Sigmoid colon (tissue), 7 donors: ENCODE data around the gene NOS1. TPM values are rescaled to one million over a fixed set of nuclear protein-coding genes. Genes with fewer than 3 reads are reported as not detected.

Experiments used
- DNase-seq: peaks from one replicate; pipeline ENCODE4 v3.0.0-alpha.2; 2019
- H3K27ac ChIP-seq, 4 donors: fragments of 200-600 bp; sonication (generic); one replicate each; pipeline ENCODE4 v1.5.1; 2016 to 2019; ENCODE audit warnings: mild to moderate bottlenecking in 1 of 4
- H3K27me3 ChIP-seq, 3 donors: fragments of 200-600 bp; sonication (generic); one replicate each; pipeline ENCODE4 v1.5.1; 2019; ENCODE audit warnings: mild to moderate bottlenecking in 1 of 3
- H3K36me3 ChIP-seq, 4 donors: fragments of 200-600 bp; sonication (generic); one replicate each; pipeline ENCODE4 v1.5.1; 2016 to 2019
- H3K4me1 ChIP-seq, 4 donors: fragments of 200-600 bp; sonication (generic); one replicate each; pipeline ENCODE4 v1.5.1; 2017 to 2019
- H3K4me3 ChIP-seq, 4 donors: fragments of 200-600 bp; sonication (generic); one replicate each; pipeline ENCODE4 v1.5.1; 2017 to 2019; ENCODE audit warnings: mild to moderate bottlenecking in 2 of 4, moderate library complexity in 1 of 4
- H3K9me3 ChIP-seq, 4 donors: fragments of 200-600 bp in 3 of 4; sonication (generic) in 3 of 4; one replicate each; pipeline versions ENCODE4 v1.5.1 to v1.6.1; 2013 to 2019
- CTCF ChIP-seq, 4 experiments: fragments of 450-650 bp in 3 of 4; fragments of 200-600 bp in 1 of 4; IDR thresholded peaks; one replicate each; pipeline ENCODE4 v1.5.1; 2016 to 2019; ENCODE audit warnings: antibody characterized with exemption in 4 of 4, mild to moderate bottlenecking in 3 of 4, moderate library complexity in 2 of 4
- EP300 ChIP-seq, 4 donors: sonication (generic); formaldehyde crosslinking; IDR thresholded peaks; one replicate each; pipeline ENCODE4 v1.6.1; 2017; ENCODE audit warnings: antibody characterized with exemption in 4 of 4
- POLR2A ChIP-seq, 2 donors: fragments of 450-650 bp; IDR thresholded peaks; one replicate each; pipeline ENCODE4 v1.6.1; 2016; ENCODE audit warnings: antibody characterized with exemption in 2 of 2, mild to moderate bottlenecking in 2 of 2, moderate library complexity in 2 of 2
- POLR2AphosphoS5 ChIP-seq, 4 donors: sonication (generic); formaldehyde crosslinking; IDR thresholded peaks; one replicate each; pipeline ENCODE4 v1.6.1; 2017; ENCODE audit warnings: antibody characterized with exemption in 4 of 4
- WGBS, 2 donors: extraction: QIAGEN DNeasy Blood & Tissue Kit; methylation state at CpG; one replicate each; pipeline ENCODE4 v1.1.7; 2013; 5-methylcytosine and 5-hydroxymethylcytosine counted together
- intact Hi-C: fragments of 100-400 bp; cut with DNase I; formaldehyde crosslinking; loops from one replicate; pipeline ENCODE4 v1.15.1; 2023
- polyA plus RNA-seq, 3 donors: library from polyadenylated mRNA; stranded (reverse); fragments of 200-250 nt; gene quantifications; one replicate each; pipeline ENCODE4 v1.2.3, GENCODE V29; 2013
- total RNA-seq, 4 donors: library from RNA; depleted of rRNA; stranded (reverse); fragments of >200 nt; gene quantifications; one replicate each; pipeline ENCODE4 v1.1.0, GENCODE V29; 2016
- donor health status: healthy with polysubstance abuse.
- donor health status: Bipolar disorder and iron deficiency.
- donor health status: healthy.

The NOS1 gene
- total and polyA plus RNA-seq, 7 donors: 1.6 to 14.7 (median 10.3) TPM; not detected in 2

GRCh38 chr12:117367006-117367638 is 5.7 kb upstream of the NOS1 start:
- H3K4me3 ChIP-seq: no peak overlapping the region
- no peak overlapping the region for H3K27ac ChIP-seq
- intact Hi-C loops: no loop called here
- H3K36me3 ChIP-seq: no peaks in the 10 kb centered on the region
- 17 to 19% methylated on average over 12 of the region's 12 CpGs for WGBS, 2 donors
- H3K9me3 ChIP-seq: peaks cover 0 to 7% (median 0%) of the 10 kb centered on the region in 4 donors
- peaks cover 5 to 53% (median 6%) of the 10 kb centered on the region in 3 donors for H3K27me3 ChIP-seq
- TF ChIP-seq CTCF (IDR thresholded peaks at IDR 0.05) (peak; percentile 28 to 87 (median 80)), POLR2AphosphoS5 (IDR thresholded peaks at IDR 0.05) (no peak)
- peak; percentile 74 for DNase-seq
- no peaks in the 10 kb centered on the region for H3K4me1 ChIP-seq

- intact Hi-C loops: no loop called here
- DNase-seq: no peak
- H3K4me3 ChIP-seq: no peak overlapping the region
- H3K36me3 ChIP-seq: no peaks in the 10 kb centered on the region
- no peak for TF ChIP-seq CTCF (IDR thresholded peaks at IDR 0.05)
- no peak for TF ChIP-seq POLR2A (IDR thresholded peaks at IDR 0.05)
- TF ChIP-seq POLR2AphosphoS5 (IDR thresholded peaks at IDR 0.05): no peak
- no peak for TF ChIP-seq EP300 (IDR thresholded peaks at IDR 0.05)
- no peaks in the 10 kb centered on the region for H3K4me1 ChIP-seq
- H3K27me3 ChIP-seq: peaks cover 15 to 68% (median 24%) of the 10 kb centered on the region in 3 donors
- 44 to 47% methylated on average over 9 of the region's 9 CpGs for WGBS, 2 donors
- H3K27ac ChIP-seq: no peak overlapping the region
- H3K9me3 ChIP-seq: no peaks in the 10 kb centered on the region
Observed at GRCh38 chr12:117365049-117365616, 3.7 kb upstream of the NOS1 start.

- Histone ChIP-seq H3K9me3 (no peaks in the 10 kb centered on the region), H3K36me3 (no peaks in the 10 kb centered on the region), H3K27ac (no peak overlapping the region), H3K27me3 (peaks cover 21 to 78% (median 33%) of the 10 kb centered on the region in 3 donors), H3K4me3 (no peak overlapping the region), H3K4me1 (no peaks in the 10 kb centered on the region)
- no peak for DNase-seq
- intact Hi-C loops: no loop called here
- TF ChIP-seq POLR2AphosphoS5 (IDR thresholded peaks at IDR 0.05) (no peak), EP300 (IDR thresholded peaks at IDR 0.05) (no peak), CTCF (IDR thresholded peaks at IDR 0.05) (no peak), POLR2A (IDR thresholded peaks at IDR 0.05) (no peak)
- WGBS, 2 donors: 7 to 13% methylated on average over 4 of the region's 4 CpGs
Observed at GRCh38 chr12:117363953-117364486, 2.6 kb upstream of the NOS1 start.

- no peak overlapping the region for H3K27ac ChIP-seq
- no peak for TF ChIP-seq CTCF (IDR thresholded peaks at IDR 0.05)
- no peaks in the 10 kb centered on the region for H3K4me1 ChIP-seq
- DNase-seq: no peak
- no peaks in the 10 kb centered on the region for H3K9me3 ChIP-seq
- no peaks in the 10 kb centered on the region for H3K36me3 ChIP-seq
- no peak overlapping the region for H3K4me3 ChIP-seq
- peaks cover 23 to 86% (median 38%) of the 10 kb centered on the region in 3 donors for H3K27me3 ChIP-seq
- intact Hi-C loops: no loop called here
- WGBS, 2 donors: 43% methylated on average over 10 of the region's 10 CpGs
Observed at GRCh38 chr12:117363056-117363662, 1.7 kb upstream of the NOS1 start.
